GM13977 (cell line): Measurements from ENCODE around the gene RPL10A.
"Not testable (repeated sequence)": the region's sequence is repeated elsewhere in the genome, so short reads cannot be mapped to it uniquely, and the experiment has no call there.

Experiments used
- DNase-seq: peaks from one replicate; pipeline ENCODE4 v3.0.0; 2012; ENCODE audit warnings: low spot score
- CTCF ChIP-seq: IDR thresholded peaks from 2 replicates; pipeline ENCODE4 v1.5.1; 2012; ENCODE audit warnings: mild to moderate bottlenecking, control low read depth; ENCODE audit not compliant: insufficient read depth; ENCODE audit errors: extremely low read depth, missing control alignments
- in situ Hi-C: fragments of 300-500 bp; cut with MboI; formaldehyde crosslinking; loops from one replicate; pipeline ENCODE4 v1.12.0; 2022; ENCODE audit warnings: low sequenced_read_pairs, low pct_unique_long_range_greater_than_20kb, mixed read lengths, inconsistent platforms; ENCODE audit not compliant: unreplicated experiment

The RPL10A gene

DNA sequence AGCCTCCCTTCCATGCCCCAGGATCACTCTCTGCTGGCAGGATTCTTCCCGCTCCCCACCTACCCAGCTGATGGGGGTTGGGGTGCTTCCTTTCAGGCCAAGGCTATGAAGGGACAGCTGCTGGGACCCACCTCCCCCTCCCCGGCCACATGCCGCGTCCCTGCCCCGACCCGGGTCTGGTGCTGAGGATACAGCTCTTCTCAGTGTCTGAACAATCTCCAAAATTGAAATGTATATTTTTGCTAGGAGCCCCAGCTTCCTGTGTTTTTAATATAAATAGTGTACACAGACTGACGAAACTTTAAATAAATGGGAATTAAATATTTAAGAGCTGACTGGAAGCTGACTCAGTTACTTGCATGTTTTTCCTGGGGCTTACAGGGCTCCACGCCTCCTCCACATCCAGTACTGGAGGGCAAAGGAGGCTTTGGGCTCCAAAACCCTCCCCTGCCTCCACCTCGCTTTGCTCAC, 40.3 kb upstream of the RPL10A start:
- in situ Hi-C loops = no loop called here
- no peak for DNase-seq
- TF ChIP-seq CTCF = no peak

DNA sequence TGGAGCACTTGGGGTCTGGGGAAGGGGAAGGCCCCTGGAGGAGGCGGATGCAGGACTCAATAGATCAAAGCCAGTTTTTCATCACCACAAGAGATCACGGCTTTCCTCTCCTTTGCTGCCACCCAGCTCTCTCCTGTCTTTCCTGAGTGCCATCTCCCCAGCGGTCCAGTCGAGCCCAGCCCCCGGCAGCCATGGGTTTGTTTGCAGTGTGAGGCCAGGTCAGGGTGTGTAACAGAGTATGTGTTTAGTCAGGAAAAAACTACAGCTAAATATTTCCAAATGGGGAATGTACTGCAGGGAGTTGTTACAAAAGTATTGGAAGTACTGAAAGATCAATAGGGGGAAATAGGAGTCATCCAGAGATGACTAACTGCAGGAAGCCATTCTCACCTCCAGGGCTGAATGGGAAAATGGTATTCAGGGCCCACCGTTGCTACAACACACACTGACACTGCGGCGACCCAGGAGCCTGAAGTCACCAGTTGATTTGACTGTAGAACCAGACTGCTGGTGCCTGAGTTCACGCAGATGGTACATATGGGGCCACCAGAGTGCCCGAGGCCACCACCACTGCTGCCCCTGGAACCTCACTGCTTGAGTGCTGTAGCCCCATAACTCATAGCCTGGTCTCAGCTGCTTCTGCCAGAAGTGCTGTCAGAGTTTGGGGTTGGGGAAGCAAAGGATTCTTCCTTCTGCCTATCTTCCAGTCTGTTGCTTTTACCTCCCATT, 39.6 kb upstream of the RPL10A start:
- in situ Hi-C loops = no loop called here
- no peak for DNase-seq
- TF ChIP-seq CTCF = no peak

GRCh38 chr6:35429463-35429862, 38.7 kb upstream of the RPL10A start:
- in situ Hi-C loops = no loop called here
- no peak for DNase-seq
- no peak for TF ChIP-seq CTCF

DNA sequence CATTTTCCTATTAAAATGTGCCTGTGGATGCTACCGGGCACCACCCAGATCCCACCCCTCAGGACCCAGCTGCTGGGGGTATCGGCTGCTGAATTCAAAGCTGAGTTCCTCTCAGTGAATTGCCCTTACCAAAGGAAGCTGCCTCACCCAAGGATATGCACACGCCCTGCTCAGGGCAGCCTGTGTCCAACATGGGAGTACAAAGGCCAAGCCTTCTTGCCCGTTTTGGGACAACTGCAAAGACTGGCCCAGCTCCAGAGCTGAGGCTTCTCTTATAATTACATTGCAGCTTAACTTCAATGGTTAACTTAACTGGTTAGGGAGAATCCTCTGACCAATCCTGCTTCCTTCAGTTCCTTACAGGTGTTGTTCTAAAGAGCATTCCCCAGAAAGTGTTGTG, 35.9 kb upstream of the RPL10A start:
- in situ Hi-C loops = no loop called here
- TF ChIP-seq CTCF = no peak
- no peak for DNase-seq

- DNase-seq, in situ Hi-C loops: not testable (repeated sequence)
Measured at GRCh38 chr6:35432702-35433101, 35.5 kb upstream of the RPL10A start.

- DNase-seq = no peak
- no peak for TF ChIP-seq CTCF
- in situ Hi-C loops = no loop called here
Measured at GRCh38 chr6:35435074-35435837, 32.9 kb upstream of the RPL10A start.
